NCI-H748 (cell line): ENCODE results near the gene KRT84.
"Not testable (repeated sequence)": the region's sequence is repeated elsewhere in the genome, so short reads cannot be mapped to it uniquely, and the experiment has no call there.

Source experiments
- DNase-seq: peaks from one replicate; lab custom pipeline; 2025; ENCODE audit not compliant: unreplicated experiment; lab: John Stamatoyannopoulos, UW

KRT84 gene

DNA sequence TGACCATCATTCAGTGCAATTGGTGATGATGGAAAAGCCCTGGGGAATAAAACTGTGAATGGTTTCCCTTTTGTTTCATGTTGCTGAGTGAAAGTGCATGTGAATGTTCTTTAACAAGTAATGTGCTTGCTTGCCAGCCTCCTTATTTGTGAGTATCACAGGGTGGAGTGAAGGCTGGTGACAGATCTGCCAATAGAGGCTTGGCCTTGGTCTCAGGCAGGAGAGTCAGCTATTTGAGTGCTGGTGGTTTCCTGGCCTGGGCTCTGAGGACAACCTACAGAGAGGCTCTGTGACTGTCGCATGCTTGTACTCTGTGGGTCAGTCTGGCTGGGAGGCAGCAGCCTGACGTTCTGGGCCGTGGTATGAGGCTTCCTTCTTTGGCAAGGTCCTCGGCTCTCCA, 38.9 kb downstream of the KRT84 start:
- DNase-seq, result no peak

DNA sequence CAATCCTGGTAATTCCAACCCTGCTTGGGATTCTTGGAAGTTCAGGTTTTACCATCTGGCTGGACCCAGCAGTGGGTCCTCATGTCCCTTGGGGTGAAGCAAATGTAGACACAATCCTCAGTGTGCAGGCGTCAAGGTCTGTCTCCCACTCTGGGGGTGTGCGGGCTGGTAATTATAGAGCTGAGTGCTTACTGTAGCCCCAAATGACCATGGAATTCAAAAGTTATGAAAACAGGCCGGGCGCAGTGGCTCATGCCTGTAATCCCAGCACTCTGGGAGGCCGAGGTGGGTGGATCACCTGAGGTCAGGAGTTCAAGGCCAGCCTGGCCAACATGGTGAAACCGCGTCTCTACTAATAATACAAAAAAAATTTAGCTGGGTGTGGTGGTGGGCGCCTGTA, 40.4 kb downstream of the KRT84 start:
- not testable (repeated sequence) for DNase-seq

- DNase-seq, result no peak
Measured at GRCh38 chr12:52344111-52344510, 41.3 kb downstream of the KRT84 start.

DNA sequence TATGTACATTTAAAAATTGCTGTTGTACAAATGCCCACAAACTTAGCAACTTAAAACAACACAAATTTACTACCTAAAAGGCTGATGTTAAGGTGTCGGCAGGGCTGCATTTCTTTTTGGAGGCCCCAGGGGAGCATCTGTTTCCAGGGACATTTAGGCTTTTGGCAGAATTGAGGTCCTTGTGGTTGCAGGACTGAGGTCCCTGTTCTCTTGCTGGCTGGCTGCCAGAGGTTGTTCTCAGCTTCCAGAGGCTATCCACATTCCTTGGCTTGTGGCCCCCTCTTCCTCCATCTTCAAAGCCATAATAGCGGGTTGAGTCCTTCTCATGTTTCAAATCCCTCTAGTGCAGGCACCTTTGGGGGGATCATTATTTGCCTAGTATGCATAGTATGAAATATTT, 41.9 kb downstream of the KRT84 start:
- no peak for DNase-seq

GRCh38 chr12:52342781-52343490, 42.5 kb downstream of the KRT84 start:
- no peak for DNase-seq

GRCh38 chr12:52341066-52341580, 44.3 kb downstream of the KRT84 start:
- DNase-seq, result no peak

- no peak for DNase-seq
Measured at GRCh38 chr12:52338241-52338960, 47.1 kb downstream of the KRT84 start.

GRCh38 chr12:52337054-52337453, 48.4 kb downstream of the KRT84 start:
- DNase-seq, result no peak

DNA sequence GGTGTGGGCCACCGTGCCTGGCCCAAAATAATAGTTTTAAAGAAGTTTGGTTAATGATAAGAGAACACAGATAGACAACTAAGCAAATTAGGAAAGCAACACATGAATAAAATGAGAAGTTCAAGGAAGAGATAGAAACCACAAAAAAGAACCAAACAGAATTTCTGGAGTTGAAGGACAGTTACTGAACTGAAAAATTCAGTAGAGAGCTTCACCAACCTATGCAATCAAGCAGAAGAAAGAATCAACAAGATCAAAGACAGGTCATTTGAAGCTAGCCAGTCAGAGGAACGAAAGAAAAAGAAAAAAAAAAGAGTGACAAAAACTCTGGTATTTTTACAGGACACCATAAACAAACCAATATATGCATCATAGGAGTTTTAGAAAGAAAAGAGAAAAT, 48.8 kb downstream of the KRT84 start:
- DNase-seq, result no peak

GRCh38 chr12:52335598-52336262, 49.7 kb downstream of the KRT84 start:
- no peak for DNase-seq

DNA sequence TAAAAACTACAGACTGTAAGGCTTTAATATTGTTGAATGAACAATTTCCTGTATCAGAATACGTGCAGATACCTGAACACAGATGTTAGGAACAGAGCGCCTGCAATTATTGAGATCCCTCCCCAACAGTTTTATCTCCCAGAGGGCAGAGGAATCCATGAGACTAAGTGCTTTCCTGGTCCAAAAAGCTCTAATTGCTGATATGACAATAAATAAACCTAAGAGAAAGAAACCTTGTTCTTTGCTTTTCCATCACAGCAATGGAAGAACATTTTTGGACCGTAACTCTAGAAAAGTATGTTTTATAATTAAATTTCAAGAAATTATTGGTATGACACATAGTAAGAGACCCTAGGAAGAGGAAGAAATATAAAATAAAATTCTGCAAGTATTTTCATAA, 51.3 kb downstream of the KRT84 start:
- no peak for DNase-seq

DNA sequence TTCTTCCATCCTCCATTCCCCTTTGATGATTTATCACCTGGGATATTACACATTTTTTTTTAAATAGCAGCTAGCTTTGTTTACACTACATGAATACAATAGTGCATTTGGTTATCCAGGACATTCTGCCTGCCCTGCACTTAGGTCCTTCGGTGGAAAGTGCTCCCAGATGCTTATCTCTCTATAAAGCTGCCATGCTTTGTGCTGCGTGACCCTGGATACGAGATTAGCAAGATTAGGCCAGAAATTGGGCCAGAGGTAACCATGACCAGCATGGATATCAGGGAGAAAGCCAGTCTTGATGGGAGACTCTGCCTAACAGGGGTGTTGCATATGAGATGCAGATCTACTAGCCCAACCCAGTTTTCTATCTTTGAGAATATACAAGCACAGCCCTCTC, 52.1 kb downstream of the KRT84 start:
- DNase-seq, result no peak

DNA sequence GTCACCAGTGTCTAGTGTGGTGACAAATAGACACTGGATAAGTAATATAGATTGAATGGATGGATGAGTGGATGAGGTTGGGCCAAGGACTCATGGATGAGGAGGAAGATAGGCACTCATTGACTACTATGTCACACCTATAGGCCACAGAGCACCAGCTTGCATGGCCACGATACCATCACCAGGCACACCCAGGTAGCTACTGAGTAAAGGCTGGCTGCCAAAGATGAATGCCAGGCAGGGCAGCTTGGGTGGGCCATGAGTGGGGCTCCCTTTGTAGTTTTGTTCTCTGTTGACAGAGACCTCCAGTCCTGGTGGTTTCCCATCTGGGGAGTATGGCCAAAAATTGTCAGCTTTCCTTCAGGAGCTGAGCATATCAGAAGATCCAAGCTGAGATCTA, 53.1 kb downstream of the KRT84 start:
- DNase-seq, result no peak

GRCh38 chr12:52331833-52332232, 53.6 kb downstream of the KRT84 start:
- DNase-seq, result no peak

GRCh38 chr12:52331039-52331438, 54.4 kb downstream of the KRT84 start:
- DNase-seq, result no peak

DNA sequence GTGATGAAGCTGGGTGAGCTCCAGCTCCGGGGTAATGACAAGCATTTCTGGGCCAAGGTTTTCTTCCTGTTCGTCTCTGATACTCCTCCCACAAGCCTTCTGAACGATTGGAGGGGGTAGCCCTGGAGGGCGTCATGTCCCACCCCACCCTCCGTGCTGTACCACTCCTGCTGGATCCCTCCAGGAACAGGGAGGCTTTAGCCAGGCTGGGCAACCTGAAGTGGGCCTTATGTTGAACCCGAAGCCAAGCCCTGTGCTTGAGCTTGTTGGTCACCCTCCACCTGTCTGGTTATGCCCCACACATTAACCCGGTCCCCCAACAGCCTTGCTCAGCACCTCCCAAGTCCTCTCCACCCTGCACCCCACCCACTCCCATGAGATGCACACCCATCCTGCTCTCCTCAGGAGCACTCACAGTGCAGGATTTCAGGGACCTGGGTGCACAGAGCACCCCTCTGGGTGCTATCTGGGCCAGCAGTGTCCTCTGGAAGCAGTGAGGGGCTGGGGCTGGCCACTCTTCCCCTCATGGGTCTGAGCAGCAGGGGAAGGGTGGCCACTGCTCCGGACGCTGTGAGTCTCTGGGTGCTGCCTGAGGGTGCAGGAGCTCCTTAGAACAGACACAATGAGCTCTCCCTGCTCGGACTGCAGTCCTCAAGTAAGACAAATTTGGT, 57.5 kb downstream of the KRT84 start:
- no peak for DNase-seq
